Activated CD4-positive, CD25-positive, alpha-beta regulatory T cell treated with anti-CD3 and anti-CD28 coated beads, Interleukin-2, amount 50 U/mL, for 16 hours (primary cell): Measurements from ENCODE around the gene DHX40.
"Not testable (repeated sequence)": the region's sequence is repeated elsewhere in the genome, so short reads cannot be mapped to it uniquely, and the experiment has no call there.

Source experiments
- DNase-seq: peaks from one replicate; pipeline ENCODE4 v3.0.0-alpha.2; 2020; ENCODE audit warnings: low read depth, low spot score

The DHX40 gene

DNA sequence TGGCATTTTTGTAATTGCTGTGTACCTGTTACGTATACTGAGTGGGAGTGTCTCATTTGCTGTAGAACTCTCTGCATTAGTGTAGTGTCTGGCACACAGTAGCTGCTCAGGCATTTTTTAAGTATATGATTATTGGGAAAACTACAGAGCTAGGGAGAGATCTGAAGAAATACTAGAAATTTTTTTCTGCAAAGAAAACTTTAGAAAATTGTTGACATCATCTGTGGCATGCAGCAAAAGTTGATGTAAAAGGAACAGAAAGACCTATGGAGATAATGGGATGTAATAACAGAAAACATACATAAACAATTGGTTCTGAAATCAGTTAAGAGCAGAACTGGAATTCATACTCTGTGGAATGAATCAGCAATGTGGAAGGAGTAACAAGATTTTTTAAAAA lies 65.9 kb downstream of the DHX40 start:
- DNase-seq = no peak

DNA sequence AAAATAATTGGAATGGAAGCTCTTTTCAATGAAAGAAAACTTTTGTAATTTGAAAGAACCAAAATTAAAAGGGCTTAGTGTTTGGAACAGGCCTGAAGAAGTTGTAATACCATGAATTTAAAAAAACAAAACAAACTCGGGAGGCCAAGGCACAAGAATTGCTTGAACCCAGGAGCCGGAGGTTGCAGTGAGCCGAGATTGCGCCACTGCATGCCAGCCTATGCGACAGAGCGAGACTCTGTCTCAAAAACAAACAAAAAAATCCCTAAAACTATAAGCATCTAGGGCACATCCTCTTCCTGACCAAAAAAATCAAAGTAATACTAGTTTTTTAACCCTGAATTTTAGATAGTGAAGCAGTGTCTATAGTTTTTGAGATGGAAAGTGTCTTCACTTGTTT lies 67.0 kb downstream of the DHX40 start:
- DNase-seq = no peak

DNA sequence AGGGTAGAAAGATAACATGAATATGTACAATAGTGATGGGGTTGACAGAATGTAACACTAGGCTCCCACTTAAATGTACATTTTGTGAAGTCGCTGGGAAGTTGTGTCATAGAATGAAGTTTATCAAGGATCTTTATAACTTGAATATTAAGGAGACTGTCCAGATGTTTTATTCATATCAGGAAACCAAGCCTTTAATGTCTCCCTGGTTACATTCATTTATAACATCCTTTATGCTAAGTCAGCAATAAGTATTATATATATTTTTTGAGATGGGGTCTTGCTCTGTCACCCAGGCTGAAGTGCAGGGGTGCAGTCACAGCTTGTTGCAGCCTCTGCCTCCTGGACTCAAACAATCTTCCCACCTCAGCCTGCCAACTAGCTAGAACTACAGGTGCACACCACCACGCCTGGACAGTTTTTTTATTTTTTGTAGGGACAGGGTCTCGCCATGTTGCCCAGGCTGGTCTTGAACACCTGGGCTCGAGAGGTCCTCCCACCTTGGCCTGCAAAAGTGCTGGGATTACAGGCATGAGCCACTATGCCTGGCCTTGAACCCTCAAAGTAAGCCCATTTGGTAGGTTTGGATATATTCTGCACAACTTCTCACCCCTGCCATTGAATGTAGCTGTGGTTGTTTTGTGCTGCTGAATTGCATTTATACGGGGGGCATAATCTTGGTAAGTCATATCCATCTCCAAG lies 68.4 kb downstream of the DHX40 start:
- no peak for DNase-seq

DNA sequence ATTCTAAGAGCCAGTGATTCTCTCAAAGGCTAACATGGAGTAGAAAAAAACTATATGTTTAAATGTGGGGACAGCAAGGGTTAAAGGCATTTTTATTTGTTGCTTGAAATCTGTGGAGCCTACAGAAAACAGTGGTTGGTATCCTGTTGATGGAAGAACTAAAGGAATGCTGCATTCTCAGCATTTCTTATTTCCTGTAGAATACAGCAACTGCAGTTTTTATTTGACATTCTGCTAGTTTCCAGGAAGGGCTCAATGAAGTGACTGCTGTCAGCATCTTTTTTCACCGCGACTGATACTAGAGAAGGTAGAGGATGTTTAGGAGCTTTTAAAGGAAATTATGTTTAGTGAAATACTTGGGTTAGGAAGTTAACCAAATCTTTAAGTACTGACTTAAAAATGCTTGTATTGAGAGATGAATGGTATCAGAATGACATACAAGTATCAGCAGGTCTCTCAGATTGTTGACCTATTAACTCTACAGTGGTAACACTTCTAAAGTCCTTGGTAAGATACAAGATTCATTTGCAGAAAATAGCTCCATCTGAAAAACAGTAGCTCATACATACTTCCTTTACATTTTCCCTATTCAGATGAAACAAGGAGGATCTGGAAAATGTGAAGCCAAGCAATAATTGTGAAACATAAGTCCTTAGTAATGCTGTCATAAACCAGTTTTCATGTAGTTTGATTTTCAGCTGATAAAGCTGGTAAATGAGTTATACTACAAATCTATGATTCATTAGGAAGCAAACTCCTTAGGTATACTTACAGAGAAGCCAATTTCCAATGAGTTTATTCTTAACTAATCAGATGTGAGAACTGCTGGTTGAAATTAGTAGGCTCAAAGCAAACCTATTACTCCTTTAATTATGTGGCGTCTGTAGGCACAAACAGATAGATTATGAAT lies 69.5 kb downstream of the DHX40 start:
- DNase-seq = no peak

DNA sequence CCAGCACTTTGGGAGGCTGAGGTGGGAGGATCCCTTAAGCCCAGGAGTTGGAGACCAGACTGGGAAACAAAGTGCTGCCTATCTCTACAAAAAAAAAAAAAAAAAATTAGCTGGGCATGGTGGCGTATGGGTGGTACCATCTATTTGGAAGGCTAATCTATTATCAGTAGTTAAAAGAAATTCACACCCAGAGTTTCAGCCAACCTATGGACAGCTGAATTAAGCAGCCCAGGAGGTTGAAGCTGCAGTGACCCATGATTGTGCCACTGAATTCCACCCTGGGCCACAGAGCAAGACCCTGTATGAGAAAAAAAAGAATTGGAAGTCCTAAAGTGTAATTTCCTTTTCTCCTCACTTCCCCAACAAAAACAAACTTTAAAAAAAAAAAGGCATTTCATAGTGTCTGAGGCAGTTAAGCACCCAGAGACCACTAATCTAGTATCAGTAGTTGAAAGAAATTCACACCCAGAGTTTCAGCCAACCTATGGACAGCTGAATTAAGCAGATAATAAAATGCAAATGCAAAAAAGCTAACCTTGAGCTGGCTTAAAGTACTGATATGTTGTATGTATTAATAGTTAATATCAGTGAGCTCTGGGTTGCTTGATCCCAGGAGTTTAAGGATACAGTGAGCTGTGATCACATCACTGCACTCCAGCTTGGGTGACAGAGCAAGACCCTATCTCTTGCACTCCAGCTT lies 72.4 kb downstream of the DHX40 start:
- DNase-seq = no peak

DNA sequence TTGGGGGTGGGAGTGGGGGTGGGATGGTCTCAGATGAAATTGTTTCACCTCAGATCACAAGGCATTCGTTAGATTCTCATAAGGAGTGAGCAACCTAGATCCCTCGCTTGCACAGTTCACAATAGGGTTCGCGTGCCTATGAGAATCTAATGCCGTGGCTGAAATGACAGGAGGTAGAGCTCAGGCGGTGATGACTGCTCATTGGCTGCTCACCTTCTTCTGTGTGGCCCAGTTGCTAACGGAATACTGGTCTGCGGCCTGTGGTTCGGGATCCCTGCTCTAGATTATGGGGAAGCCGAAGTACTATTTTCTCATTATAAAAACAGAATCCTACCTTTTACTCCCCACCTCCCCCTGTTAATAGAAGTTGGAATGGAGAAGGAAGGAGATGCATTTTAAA lies 73.1 kb downstream of the DHX40 start:
- no peak for DNase-seq

DNA sequence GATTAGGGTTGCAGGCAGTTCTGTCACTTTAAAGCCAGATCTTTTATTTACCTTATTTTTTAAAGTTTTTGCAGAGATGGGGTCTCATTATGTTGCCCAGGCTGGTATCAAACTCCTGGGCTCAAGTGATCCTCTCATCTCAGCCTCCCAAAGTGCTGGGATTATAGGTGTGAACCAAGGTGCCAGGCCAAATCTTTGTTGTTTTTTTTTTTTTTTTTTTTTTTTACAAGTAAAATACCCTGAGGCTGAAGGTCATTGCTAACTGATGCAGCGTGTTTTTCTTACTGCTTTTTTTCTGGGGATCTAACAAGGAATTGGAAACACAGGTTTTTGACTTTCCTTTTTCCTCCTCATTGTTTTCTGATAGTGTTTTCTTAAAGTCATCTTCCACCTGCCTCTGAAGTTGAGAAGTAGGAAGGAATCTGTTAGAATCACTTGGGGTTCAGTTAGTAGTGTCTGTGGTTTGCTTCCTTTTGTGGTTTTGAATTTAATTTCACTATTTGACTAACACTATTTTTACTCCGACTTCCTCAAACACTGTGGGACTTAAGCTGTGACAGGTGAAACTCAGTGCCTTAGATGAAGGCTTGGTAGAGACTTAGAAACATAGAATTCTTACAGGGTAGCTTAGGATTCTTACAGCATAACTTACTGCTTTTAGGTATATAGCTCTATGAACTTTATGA lies 76.5 kb downstream of the DHX40 start:
- DNase-seq = no peak

DNA sequence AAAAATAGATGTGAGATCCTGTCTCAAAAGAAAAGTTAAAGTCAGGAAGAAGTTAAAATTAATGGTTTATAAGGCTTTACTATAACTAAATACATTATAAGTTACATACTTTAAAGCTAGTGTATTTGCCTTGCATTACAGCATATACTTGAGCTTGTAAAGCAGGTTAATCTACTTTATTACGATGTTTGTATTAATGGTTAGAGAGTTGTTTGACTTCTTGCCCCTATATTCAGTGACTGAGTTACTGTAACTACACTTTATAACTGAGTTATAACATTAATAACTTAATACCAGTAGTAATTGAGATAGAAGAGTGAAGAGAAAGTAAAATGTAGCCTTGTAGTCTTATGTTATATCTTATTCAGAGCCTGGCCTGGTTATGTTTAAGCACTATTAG lies 77.2 kb downstream of the DHX40 start:
- DNase-seq = no peak

DNA sequence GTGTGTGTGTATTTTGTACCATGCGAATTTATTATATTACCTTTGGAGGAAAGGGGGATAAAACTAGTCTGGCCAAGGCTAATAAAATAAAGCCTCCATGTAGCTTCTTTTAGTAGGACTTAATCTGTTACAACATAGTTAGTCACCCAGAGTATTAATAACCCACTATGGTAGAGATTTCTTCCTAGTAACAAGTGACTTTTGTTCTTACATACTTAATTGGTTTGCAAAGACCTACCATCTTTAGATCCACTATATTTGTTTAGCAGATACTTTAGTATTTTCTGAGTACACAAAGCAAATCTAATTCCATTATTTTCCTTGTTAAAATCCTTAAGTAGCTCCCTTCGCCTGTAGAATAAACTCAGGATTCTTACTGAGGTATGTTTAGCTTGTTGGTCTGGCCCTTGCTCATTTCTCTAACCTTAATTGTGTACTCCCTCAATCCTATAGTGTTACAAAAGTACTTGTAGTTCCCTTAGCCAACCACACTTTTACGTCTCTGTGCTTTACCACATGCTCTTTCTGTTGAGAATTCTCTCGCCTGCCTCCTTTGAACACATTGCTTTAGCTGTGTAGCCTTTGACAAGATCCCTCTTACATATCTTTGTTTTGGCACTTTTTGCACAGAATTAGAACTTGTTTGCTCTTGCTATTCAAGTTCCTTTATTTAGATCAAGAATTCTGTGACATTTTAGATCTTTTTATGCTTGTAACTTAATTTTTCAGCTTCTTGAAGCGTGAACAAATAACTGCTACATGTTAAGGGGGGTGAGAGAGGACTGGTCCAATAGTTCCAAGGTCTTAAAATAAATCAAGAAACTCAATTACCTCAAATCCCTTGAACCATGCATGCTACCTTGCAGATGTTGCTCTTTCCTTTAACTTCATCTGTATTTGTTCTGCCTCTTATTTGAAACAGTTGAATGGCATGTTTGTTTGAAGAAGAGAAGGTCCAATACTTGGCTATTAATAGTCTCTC lies 78.0 kb downstream of the DHX40 start:
- DNase-seq = no peak

DNA sequence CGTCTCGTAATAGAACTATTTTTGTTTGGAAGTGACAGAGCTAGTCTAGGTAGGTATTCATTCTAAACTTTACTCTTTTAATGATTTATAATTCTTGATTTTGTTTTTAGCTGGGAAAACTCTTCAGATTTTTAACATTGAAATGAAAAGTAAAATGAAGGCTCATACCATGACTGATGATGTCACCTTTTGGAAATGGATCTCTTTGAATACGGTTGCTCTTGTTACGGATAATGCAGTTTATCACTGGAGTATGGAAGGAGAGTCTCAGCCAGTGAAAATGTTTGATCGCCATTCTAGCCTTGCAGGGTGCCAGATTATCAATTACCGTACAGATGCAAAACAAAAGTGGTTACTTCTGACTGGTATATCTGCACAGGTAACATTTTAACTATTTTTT lies 81.9 kb downstream of the DHX40 start:
- no peak for DNase-seq

DNA sequence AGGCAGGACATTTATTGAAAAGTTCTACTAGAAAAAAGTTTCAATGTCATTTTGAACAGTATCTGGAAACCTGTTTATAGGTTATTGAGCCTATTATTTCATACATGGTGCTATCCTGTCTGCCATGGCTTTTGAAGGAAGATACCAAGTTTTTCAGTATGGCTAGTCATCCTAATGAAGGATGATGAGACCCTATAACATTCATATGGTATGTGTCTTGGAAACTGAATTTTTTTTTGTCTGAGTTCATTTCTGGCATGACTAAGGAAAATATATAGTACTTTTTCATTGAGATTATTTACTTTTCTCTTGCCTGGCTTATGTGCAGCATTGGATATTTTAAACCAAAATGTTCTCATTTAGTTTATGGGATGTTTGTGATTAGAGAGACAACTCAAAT lies 84.5 kb downstream of the DHX40 start:
- no peak for DNase-seq

DNA sequence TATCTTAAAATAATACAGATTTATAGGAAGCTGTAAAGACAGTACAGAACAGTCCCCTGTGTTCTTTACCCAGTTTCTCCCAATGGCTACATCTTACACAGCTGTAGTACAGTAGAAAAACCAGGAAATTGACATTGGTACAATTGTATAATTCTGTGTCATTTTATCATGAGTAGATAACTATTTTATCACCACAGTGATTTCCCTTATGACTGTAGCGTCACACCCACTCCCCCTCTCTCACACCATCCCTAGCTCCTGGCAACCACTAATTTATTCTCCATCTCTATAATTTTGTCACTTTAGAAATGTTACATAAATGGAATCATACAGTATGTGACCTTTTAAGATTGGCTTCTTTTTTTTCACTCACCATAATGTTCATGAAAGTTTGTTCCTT lies 85.2 kb downstream of the DHX40 start:
- no peak for DNase-seq

DNA sequence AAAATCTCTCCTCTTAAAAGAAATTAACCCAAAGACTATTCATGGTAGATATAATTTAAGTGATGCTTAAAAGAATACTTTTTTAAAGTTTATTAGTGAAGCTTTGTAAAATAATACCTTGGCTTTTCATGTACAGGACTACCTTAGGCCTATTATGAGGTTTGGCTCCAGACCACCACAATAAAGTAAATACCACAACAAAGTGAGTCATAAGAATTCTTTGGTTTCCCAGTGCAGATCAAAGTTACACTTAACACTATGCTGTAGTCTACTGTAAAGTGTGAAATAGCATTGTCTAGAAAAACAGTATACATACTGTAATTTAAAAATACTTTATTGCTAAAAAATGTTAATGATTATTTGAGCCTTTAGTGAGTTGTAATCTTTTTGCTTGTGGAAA lies 85.9 kb downstream of the DHX40 start:
- no peak for DNase-seq

DNA sequence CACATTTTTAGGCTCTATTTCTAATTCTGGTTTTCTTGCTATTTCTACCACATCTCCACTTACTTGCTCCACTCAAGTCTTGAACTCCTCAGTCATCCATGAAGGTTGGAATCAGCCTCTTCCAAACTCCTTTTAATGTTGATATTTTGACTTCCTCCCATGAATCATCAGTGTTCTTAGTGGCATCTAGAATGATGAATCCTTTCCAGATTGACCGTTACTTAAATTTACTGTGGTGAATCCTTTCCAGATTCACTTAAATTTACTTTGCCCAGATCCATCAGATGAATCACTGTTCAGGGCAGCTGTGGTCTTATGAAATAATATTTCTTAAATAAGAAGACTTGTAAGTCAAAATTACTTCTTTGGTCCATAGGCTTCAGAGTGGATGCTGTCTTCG lies 86.7 kb downstream of the DHX40 start:
- no peak for DNase-seq

DNA sequence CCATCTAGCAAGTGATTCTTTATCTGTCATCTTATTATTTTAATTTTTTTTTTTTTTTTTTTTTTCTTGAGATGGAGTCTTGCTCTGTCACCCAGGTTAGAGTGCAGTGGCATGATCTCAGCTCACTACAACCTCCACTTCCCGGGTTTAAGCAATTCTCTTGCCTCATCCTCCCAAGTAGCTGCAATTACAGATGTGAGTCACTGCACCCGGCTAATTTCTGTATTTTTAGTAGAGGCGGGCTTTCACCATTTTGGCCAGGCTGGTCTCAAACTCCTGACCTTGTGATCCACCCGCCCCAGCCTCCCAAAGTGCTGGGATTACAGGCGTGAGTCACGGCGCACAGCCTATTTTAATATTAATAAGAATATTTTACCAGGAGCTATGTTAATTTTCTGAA lies 91.2 kb downstream of the DHX40 start:
- DNase-seq = not testable (repeated sequence)
